Neural cell (in vitro differentiated cells): ENCODE measurements around the gene CD101. TPM values are rescaled to one million over a fixed set of nuclear protein-coding genes. Genes with fewer than 3 reads are reported as not detected.

Source experiments
- H2AFZ ChIP-seq: fragments of 200-600, 300-800 bp; sonication (generic), shearing (Covaris generic); 2 replicates; pipeline ENCODE4 v1.6.0; 2014; ENCODE audit warnings: low read depth, mild to moderate bottlenecking, antibody characterized with exemption, low read length, moderate library complexity
- H3F3A ChIP-seq: fragments of 200-600 bp; shearing (Covaris generic); 2 replicates; pipeline ENCODE4 v1.6.1; 2016; ENCODE audit warnings: mild to moderate bottlenecking, moderate library complexity, mixed read lengths, antibody characterized with exemption, low read length; ENCODE audit not compliant: insufficient read depth, poor library complexity, severe bottlenecking
- H3K27ac ChIP-seq: fragments of 200-600, 300-800 bp; sonication (generic), shearing (Covaris generic); 2 replicates; pipeline ENCODE4 v1.5.1; 2014; ENCODE audit warnings: mild to moderate bottlenecking, low read length, moderate library complexity
- H3K27me3 ChIP-seq: fragments of 300-800, 200-600 bp; sonication (generic), shearing (Covaris generic); 2 replicates; pipeline ENCODE4 v1.6.0; 2014; ENCODE audit warnings: mild to moderate bottlenecking, low read depth, low read length, moderate library complexity; ENCODE audit not compliant: insufficient read depth
- H3K36me3 ChIP-seq: fragments of 300-800, 200-600 bp; sonication (generic), shearing (Covaris generic); 2 replicates; pipeline ENCODE4 v1.5.1; 2014; ENCODE audit warnings: mild to moderate bottlenecking, antibody characterized with exemption, low read length, moderate library complexity; ENCODE audit not compliant: insufficient read depth
- H3K4me2 ChIP-seq: fragments of 300-800, 200-600 bp; sonication (generic), shearing (Covaris generic); 2 replicates; pipeline ENCODE4 v1.6.0; 2014; ENCODE audit warnings: mild to moderate bottlenecking, low read length
- H3K4me3 ChIP-seq: fragments of 300-800, 200-600 bp; sonication (generic), shearing (Covaris generic); 2 replicates; pipeline ENCODE4 v1.5.1; 2014; ENCODE audit warnings: mild to moderate bottlenecking, low read length, moderate library complexity
- H3K79me2 ChIP-seq: fragments of 200-600 bp; shearing (Covaris generic); replicated peaks from 2 replicates; pipeline ENCODE4 v1.6.0; 2014; ENCODE audit warnings: mild to moderate bottlenecking, low read length, moderate library complexity; ENCODE audit not compliant: insufficient read depth
- H3K9ac ChIP-seq: fragments of 300-800, 200-600 bp; sonication (generic), shearing (Covaris generic); 2 replicates; pipeline ENCODE4 v1.6.1; 2016; ENCODE audit warnings: mild to moderate bottlenecking, low read length, mixed read lengths
- H3K9me2 ChIP-seq: fragments of 200-600 bp; shearing (Covaris generic); 2 replicates; pipeline ENCODE4 v1.6.1; 2016; ENCODE audit warnings: mild to moderate bottlenecking, low read length, mixed read lengths; ENCODE audit not compliant: insufficient read depth
- H3K9me3 ChIP-seq: fragments of 200-600, 300-800 bp; sonication (generic), shearing (Covaris generic); 2 replicates; pipeline ENCODE4 v1.6.1; 2016; ENCODE audit warnings: mild to moderate bottlenecking, mixed run types, low read length, moderate library complexity, mixed read lengths
- H4K20me1 ChIP-seq: fragments of 200-600 bp; shearing (Covaris generic); 2 replicates; pipeline ENCODE4 v1.6.1; 2016; ENCODE audit warnings: mild to moderate bottlenecking, mixed run types; ENCODE audit not compliant: insufficient read depth
- CTCF ChIP-seq: fragments of 450-650 bp; IDR thresholded peaks from 2 replicates; pipeline ENCODE4 v1.5.1; 2014; ENCODE audit warnings: antibody characterized with exemption, mild to moderate bottlenecking, moderate library complexity; ENCODE audit not compliant: poor library complexity, severe bottlenecking
- EP300 ChIP-seq: fragments of 450-650 bp; conservative IDR thresholded peaks from 2 replicates; pipeline ENCODE4 v1.6.1; 2014; ENCODE audit warnings: antibody characterized with exemption, mild to moderate bottlenecking, moderate library complexity; ENCODE audit not compliant: poor library complexity, severe bottlenecking
- EZH2 ChIP-seq: fragments of 200-600, 300-800 bp; shearing (Covaris generic), sonication (generic); IDR thresholded peaks from 2 replicates; pipeline ENCODE4 v1.6.1; 2014; ENCODE audit warnings: antibody characterized with exemption, low read length, borderline replicate concordance, mild to moderate bottlenecking; ENCODE audit not compliant: insufficient read depth, poor library complexity, severe bottlenecking
- MXI1 ChIP-seq: fragments of 450-650 bp; conservative IDR thresholded peaks from 2 replicates; pipeline ENCODE4 v1.6.1; 2014; ENCODE audit warnings: antibody characterized with exemption, mild to moderate bottlenecking; ENCODE audit not compliant: poor library complexity, severe bottlenecking
- POLR2AphosphoS5 ChIP-seq: IDR thresholded peaks from 2 replicates; pipeline ENCODE4 v1.6.1; 2012
- RAD21 ChIP-seq: fragments of 450-650 bp; conservative IDR thresholded peaks from 2 replicates; pipeline ENCODE4 v1.6.1; 2014; ENCODE audit warnings: antibody characterized with exemption, mild to moderate bottlenecking, moderate library complexity
- REST ChIP-seq: IDR thresholded peaks from 2 replicates; pipeline ENCODE4 v1.6.1; 2012; ENCODE audit warnings: borderline replicate concordance
- SMC3 ChIP-seq: fragments of 450-650 bp; conservative IDR thresholded peaks from 2 replicates; pipeline ENCODE4 v1.6.1; 2014; ENCODE audit warnings: antibody characterized with exemption, mild to moderate bottlenecking, moderate library complexity; ENCODE audit not compliant: poor library complexity
- TAF1 ChIP-seq: IDR thresholded peaks from 2 replicates; pipeline ENCODE4 v1.6.1; 2012; ENCODE audit warnings: low read depth
- polyA plus RNA-seq: library from polyadenylated mRNA; depleted of rRNA; stranded (reverse); fragments of >200 nt; gene quantifications from 2 replicates; pipeline ENCODE4 v1.2.3, GENCODE V29; 2014

The CD101 gene
- polyA plus RNA-seq, 1 donor from 2014 or later: 1.4 TPM

GRCh38 chr1:117020526-117021156, 19.1 kb downstream of the CD101 start:
- no peak overlapping the region for H3K27ac ChIP-seq
- no peak for TF ChIP-seq RAD21
- no peak for TF ChIP-seq TAF1
- no peak for TF ChIP-seq EZH2
- TF ChIP-seq SMC3: no peak
- no peak for TF ChIP-seq REST
- no peak for TF ChIP-seq CTCF
- TF ChIP-seq POLR2AphosphoS5: no peak
- no peak for TF ChIP-seq EP300
- TF ChIP-seq MXI1: no peak
- no peak overlapping the region for H3K4me3 ChIP-seq
- H3K9ac ChIP-seq: no peak overlapping the region
- no peaks in the 10 kb centered on the region for H3K9me3 ChIP-seq
- H3K9me2 ChIP-seq: no peaks in the 10 kb centered on the region
- H3K36me3 ChIP-seq: no peaks in the 10 kb centered on the region
- H3K4me2 ChIP-seq: no peak overlapping the region
- no peaks in the 10 kb centered on the region for H4K20me1 ChIP-seq
- H3K79me2 ChIP-seq: no peaks in the 10 kb centered on the region
- no peaks in the 10 kb centered on the region for H3K27me3 ChIP-seq
- H2AFZ ChIP-seq: no peak overlapping the region
- H3F3A ChIP-seq: no peaks in the 10 kb centered on the region

GRCh38 chr1:117022114-117022513, 20.6 kb downstream of the CD101 start:
- Histone ChIP-seq H3F3A (no peaks in the 10 kb centered on the region), H2AFZ (no peak overlapping the region)

More at GRCh38 chr1:117022114-117022513, 20.6 kb downstream of the CD101 start:
- Histone ChIP-seq H3K9ac (no peak overlapping the region), H3K36me3 (no peaks in the 10 kb centered on the region), H4K20me1 (no peaks in the 10 kb centered on the region), H3K4me3 (no peak overlapping the region), H3K9me3 (no peaks in the 10 kb centered on the region), H3K4me2 (no peak overlapping the region), H3K79me2 (no peaks in the 10 kb centered on the region), H3K27me3 (no peaks in the 10 kb centered on the region), H3K27ac (no peak overlapping the region), H3K9me2 (no peaks in the 10 kb centered on the region)
- TF ChIP-seq CTCF: no peak
- no peak for TF ChIP-seq REST
- no peak for TF ChIP-seq POLR2AphosphoS5
- no peak for TF ChIP-seq MXI1
- no peak for TF ChIP-seq SMC3
- TF ChIP-seq EZH2: no peak
- no peak for TF ChIP-seq TAF1
- TF ChIP-seq EP300: no peak
- TF ChIP-seq RAD21: no peak
